Nephron (organoid): Measurements from ENCODE around the gene ITPR3.

ENCODE experiments used
- H3K27ac Mint-ChIP-seq, 3 experiments: 2 replicates each; pipeline ENCODE4 v1.8.0; 2020; ENCODE audit warnings: mixed read lengths in 3 of 3, mild to moderate bottlenecking in 2 of 3, moderate library complexity in 1 of 3
- H3K27me3 Mint-ChIP-seq: 2 replicates; pipeline ENCODE4 v1.8.0; 2021; ENCODE audit warnings: low read depth, mild to moderate bottlenecking, moderate library complexity, mixed read lengths
- H3K36me3 Mint-ChIP-seq: 2 replicates; pipeline ENCODE4 v1.8.0; 2020; ENCODE audit warnings: low read depth, mixed read lengths
- H3K4me1 Mint-ChIP-seq: 2 replicates; pipeline ENCODE4 v1.8.0; 2020; ENCODE audit warnings: mixed read lengths
- H3K4me3 Mint-ChIP-seq, 3 experiments: 2 replicates each; pipeline ENCODE4 v1.8.0; 2020; ENCODE audit warnings: mild to moderate bottlenecking in 3 of 3, mixed read lengths in 3 of 3, moderate library complexity in 2 of 3
- H3K9me3 Mint-ChIP-seq: 2 replicates; pipeline ENCODE4 v1.8.0; 2020; ENCODE audit warnings: mixed read lengths
- CTCF ChIP-seq, 3 experiments: fragments of 200-600 bp; sonication (generic); IDR thresholded peaks; one replicate each; pipeline ENCODE4 v1.5.0; 2021; ENCODE audit warnings: antibody characterized with exemption in 3 of 3; ENCODE audit not compliant: unreplicated experiment in 3 of 3

The ITPR3 gene

GRCh38 chr6:33692078-33692759, 71.1 kb downstream of the ITPR3 start:
- H3K27ac Mint-ChIP-seq, result peak overlapping the region in 2 of 3 experiments; percentile 49 to 62
- H3K36me3 Mint-ChIP-seq, result peaks cover 18% of the 10 kb centered on the region
- no peak for TF ChIP-seq CTCF (IDR thresholded peaks at IDR 0.05; ENCODE audit: unreplicated experiment in 3 of 3)
- H3K4me3 Mint-ChIP-seq, result no peak overlapping the region
- H3K4me1 Mint-ChIP-seq, result peaks cover 50% of the 10 kb centered on the region
- H3K9me3 Mint-ChIP-seq, result no peaks in the 10 kb centered on the region
- peaks cover 15% of the 10 kb centered on the region for H3K27me3 Mint-ChIP-seq

- H3K9me3 Mint-ChIP-seq, result no peaks in the 10 kb centered on the region
- H3K27ac Mint-ChIP-seq, result peak overlapping the region in 2 of 3 experiments; percentile 49 to 62
Observed at GRCh38 chr6:33692760-33693158, 71.6 kb downstream of the ITPR3 start.

GRCh38 chr6:33693186-33694105, 72.3 kb downstream of the ITPR3 start:
- Mint-ChIP-seq H3K4me3 (peak overlapping the region in 2 of 3 experiments; percentile 27 to 50), H3K27ac (peak overlapping the region; percentile 66 to 90 (median 83)), H3K27me3 (peaks cover 15% of the 10 kb centered on the region), H3K4me1 (peaks cover 56% of the 10 kb centered on the region), H3K9me3 (no peaks in the 10 kb centered on the region), H3K36me3 (peaks cover 24% of the 10 kb centered on the region)
- TF ChIP-seq CTCF (IDR thresholded peaks at IDR 0.05; ENCODE audit: unreplicated experiment in 3 of 3), result no peak

More at GRCh38 chr6:33692760-33693158, 71.6 kb downstream of the ITPR3 start:
- no peak for TF ChIP-seq CTCF (IDR thresholded peaks at IDR 0.05; ENCODE audit: unreplicated experiment in 3 of 3)
- Mint-ChIP-seq H3K27me3 (peaks cover 15% of the 10 kb centered on the region), H3K4me1 (peaks cover 56% of the 10 kb centered on the region), H3K36me3 (peaks cover 23% of the 10 kb centered on the region), H3K4me3 (no peak overlapping the region)

GRCh38 chr6:33694401-33694931, 73.3 kb downstream of the ITPR3 start:
- Mint-ChIP-seq H3K27ac (peak overlapping the region; percentile 66 to 90 (median 83)), H3K9me3 (no peaks in the 10 kb centered on the region), H3K4me3 (peak overlapping the region in 2 of 3 experiments; percentile 27 to 50), H3K27me3 (peaks cover 13% of the 10 kb centered on the region), H3K36me3 (peaks cover 26% of the 10 kb centered on the region), H3K4me1 (peaks cover 61% of the 10 kb centered on the region)
- no peak for TF ChIP-seq CTCF (IDR thresholded peaks at IDR 0.05; ENCODE audit: unreplicated experiment in 3 of 3)

GRCh38 chr6:33694977-33695376, 73.9 kb downstream of the ITPR3 start:
- Mint-ChIP-seq H3K27me3 (peaks cover 8% of the 10 kb centered on the region), H3K36me3 (peaks cover 27% of the 10 kb centered on the region), H3K9me3 (no peaks in the 10 kb centered on the region), H3K27ac (peak overlapping the region; percentile 66 to 90 (median 83)), H3K4me3 (no peak overlapping the region), H3K4me1 (peaks cover 65% of the 10 kb centered on the region)
- no peak for TF ChIP-seq CTCF (IDR thresholded peaks at IDR 0.05; ENCODE audit: unreplicated experiment in 3 of 3)
